Smooth muscle cell (in vitro differentiated cells): ENCODE data around the gene KIAA1755. TPM values are rescaled to one million over a fixed set of nuclear protein-coding genes. Genes with fewer than 3 reads are reported as not detected.

Experiments
- DNase-seq: peaks from one replicate; lab custom pipeline; 2025; ENCODE audit not compliant: unreplicated experiment; lab: John Stamatoyannopoulos, UW
- H2AFZ ChIP-seq: fragments of 200-600 bp; sonication (generic); 2 replicates; pipeline ENCODE4 v1.6.0; 2016; ENCODE audit warnings: antibody characterized with exemption, low read depth, mild to moderate bottlenecking
- H3F3A ChIP-seq: fragments of 200-600 bp; sonication (generic); 2 replicates; pipeline ENCODE4 v1.6.0; 2017; ENCODE audit warnings: antibody characterized with exemption, low read depth
- H3K27ac ChIP-seq: fragments of 200-600 bp; sonication (generic); 2 replicates; pipeline ENCODE4 v1.5.1; 2016; ENCODE audit warnings: low read depth, mild to moderate bottlenecking
- H3K27me3 ChIP-seq: fragments of 200-600 bp; sonication (generic); 2 replicates; pipeline ENCODE4 v1.6.1; 2016; ENCODE audit warnings: low read depth, mild to moderate bottlenecking
- H3K36me3 ChIP-seq: fragments of 200-600 bp; sonication (generic); 2 replicates; pipeline ENCODE4 v1.5.1; 2016; ENCODE audit warnings: low read depth
- H3K4me1 ChIP-seq: fragments of 200-600 bp; sonication (generic); 2 replicates; pipeline ENCODE4 v1.5.1; 2016; ENCODE audit warnings: low read depth
- H3K4me2 ChIP-seq: fragments of 200-600 bp; sonication (generic); 2 replicates; pipeline ENCODE4 v1.6.0; 2016; ENCODE audit warnings: mild to moderate bottlenecking
- H3K4me3 ChIP-seq: fragments of 200-600 bp; sonication (generic); 2 replicates; pipeline ENCODE4 v1.5.1; 2016; ENCODE audit warnings: mild to moderate bottlenecking
- H3K79me2 ChIP-seq: fragments of 200-600 bp; sonication (generic); 2 replicates; pipeline ENCODE4 v1.6.0; 2016; ENCODE audit warnings: low read depth, mild to moderate bottlenecking
- H3K9ac ChIP-seq: fragments of 200-600 bp; sonication (generic); 2 replicates; pipeline ENCODE4 v1.6.0; 2016; ENCODE audit warnings: low read depth
- H3K9me3 ChIP-seq: fragments of 200-600 bp; sonication (generic); replicated peaks from 2 replicates; pipeline ENCODE4 v1.5.1; 2016; ENCODE audit warnings: low read depth
- H4K20me1 ChIP-seq: fragments of 200-600 bp; sonication (generic); 2 replicates; pipeline ENCODE4 v1.6.0; 2016; ENCODE audit warnings: low read depth
- WGBS: methylation state at CpG from one replicate; pipeline ENCODE4 v1.1.7; 2016; ENCODE audit warnings: low lambda C conversion rate; 5-methylcytosine and 5-hydroxymethylcytosine counted together
- polyA plus RNA-seq: library from polyadenylated mRNA; unstranded; fragments of >200 nt; fragmentation: Nextera tagmentation; extraction: Ambion mirVana; gene quantifications from 2 replicates; pipeline ENCODE4 v1.2.1, GENCODE V29; 2016
- total RNA-seq: library from RNA; depleted of rRNA; stranded (reverse); fragments of >200 nt; gene quantifications from 2 replicates; pipeline ENCODE4 v1.2.3, GENCODE V29; 2014
- TF ChIP-seq, protein P1 (sequence below): fragments of 200-600 bp; sonication (generic); IDR thresholded peaks from 2 replicates; pipeline ENCODE4 v1.5.1; 2017; ENCODE audit warnings: borderline replicate concordance, mild to moderate bottlenecking, antibody characterized with exemption; ENCODE audit not compliant: insufficient read depth, poor library complexity, severe bottlenecking

The KIAA1755 gene, protein sequence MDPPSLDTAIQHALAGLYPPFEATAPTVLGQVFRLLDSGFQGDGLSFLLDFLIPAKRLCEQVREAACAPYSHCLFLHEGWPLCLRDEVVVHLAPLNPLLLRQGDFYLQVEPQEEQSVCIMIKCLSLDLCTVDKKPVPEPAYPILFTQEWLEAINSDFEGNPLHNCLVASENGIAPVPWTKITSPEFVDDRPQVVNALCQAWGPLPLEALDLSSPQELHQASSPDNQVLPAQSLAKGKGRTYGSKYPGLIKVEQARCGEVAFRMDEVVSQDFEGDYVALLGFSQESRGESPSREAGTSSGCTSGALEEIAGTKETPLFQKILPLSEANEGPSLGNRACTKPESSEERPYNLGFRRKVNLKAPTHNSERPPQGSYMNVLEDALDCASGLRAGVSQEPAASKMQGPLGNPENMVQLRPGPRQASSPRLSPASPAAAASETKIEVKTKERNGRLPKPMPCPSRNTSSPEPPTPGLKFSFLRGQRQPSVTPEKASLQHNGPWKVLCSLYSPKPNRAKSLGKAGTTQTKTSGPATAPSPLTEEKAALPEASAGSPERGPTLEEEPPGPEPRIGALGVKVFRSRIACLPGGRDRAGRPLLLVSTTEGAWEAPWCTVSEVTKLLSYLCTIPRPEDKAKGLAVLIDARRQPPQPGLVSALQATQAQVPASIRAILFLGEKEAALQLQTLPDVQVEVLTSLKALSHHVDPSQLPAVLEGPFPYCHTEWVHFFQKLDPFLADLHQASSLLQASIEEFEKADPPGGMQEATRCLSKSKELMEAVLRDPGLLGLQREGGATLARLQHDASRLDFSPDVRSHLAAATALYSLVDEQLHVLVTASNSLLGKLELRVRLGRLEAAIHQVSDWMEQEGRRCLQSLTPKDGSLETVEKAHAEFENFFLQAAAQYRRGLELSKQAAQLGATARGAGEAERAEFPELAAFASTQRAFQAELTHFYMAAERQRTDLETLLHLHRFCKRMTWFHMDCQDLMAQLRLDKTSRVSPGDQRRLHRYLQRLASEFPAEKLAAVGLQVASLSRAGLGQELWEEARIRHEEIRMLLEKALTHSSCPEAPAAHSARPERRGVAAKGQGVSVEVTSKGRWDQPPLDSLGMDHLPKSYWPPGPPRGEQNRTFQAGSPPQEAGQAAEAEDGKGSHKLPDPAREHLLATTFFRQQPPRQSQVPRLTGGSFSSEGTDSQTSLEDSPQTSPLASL
- total RNA-seq (0.09 TPM in 1 of 2 replicates, not detected in the other), polyA plus RNA-seq (0.17 TPM in 1 of 2 replicates, not detected in the other)

- Histone ChIP-seq H3K4me3 (peak within 1 kb of the TSS; percentile 37), H3K9ac (no peak within 1 kb of the TSS), H3K36me3 (no peaks in the 10 kb centered on the region), H3K27ac (no peak within 1 kb of the TSS), H3K4me1 (no peaks in the 10 kb centered on the region), H3K9me3 (no peaks in the 10 kb centered on the region), H3K79me2 (no peaks in the 10 kb centered on the region), H3K4me2 (peak within 1 kb of the TSS; percentile 70), H3F3A (no peaks in the 10 kb centered on the region), H4K20me1 (no peaks in the 10 kb centered on the region), H2AFZ (no peak within 1 kb of the TSS), H3K27me3 (peaks cover 15% of the 10 kb centered on the region)
- TF ChIP-seq, protein P1, sequence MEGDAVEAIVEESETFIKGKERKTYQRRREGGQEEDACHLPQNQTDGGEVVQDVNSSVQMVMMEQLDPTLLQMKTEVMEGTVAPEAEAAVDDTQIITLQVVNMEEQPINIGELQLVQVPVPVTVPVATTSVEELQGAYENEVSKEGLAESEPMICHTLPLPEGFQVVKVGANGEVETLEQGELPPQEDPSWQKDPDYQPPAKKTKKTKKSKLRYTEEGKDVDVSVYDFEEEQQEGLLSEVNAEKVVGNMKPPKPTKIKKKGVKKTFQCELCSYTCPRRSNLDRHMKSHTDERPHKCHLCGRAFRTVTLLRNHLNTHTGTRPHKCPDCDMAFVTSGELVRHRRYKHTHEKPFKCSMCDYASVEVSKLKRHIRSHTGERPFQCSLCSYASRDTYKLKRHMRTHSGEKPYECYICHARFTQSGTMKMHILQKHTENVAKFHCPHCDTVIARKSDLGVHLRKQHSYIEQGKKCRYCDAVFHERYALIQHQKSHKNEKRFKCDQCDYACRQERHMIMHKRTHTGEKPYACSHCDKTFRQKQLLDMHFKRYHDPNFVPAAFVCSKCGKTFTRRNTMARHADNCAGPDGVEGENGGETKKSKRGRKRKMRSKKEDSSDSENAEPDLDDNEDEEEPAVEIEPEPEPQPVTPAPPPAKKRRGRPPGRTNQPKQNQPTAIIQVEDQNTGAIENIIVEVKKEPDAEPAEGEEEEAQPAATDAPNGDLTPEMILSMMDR: no peak
- DNase-seq: no peak
- WGBS: 16% methylated on average over 42 of the region's 65 CpGs
These were observed at the start of gene KIAA1755 for GRCh38 chr20:38260378-38261053. Gene KIAA1755 (minus strand): TSS chr20:38260735. CDS start chr20:38260500, 235 bp downstream.

GRCh38 chr20:38308447-38308846 lies 47.9 kb upstream of the KIAA1755 start:
- H3K36me3 ChIP-seq: no peaks in the 10 kb centered on the region
- no peak overlapping the region for H3K9ac ChIP-seq
- no peak overlapping the region for H3K4me3 ChIP-seq
- no peaks in the 10 kb centered on the region for H3K79me2 ChIP-seq
- DNase-seq: no peak
- peaks cover 14% of the 10 kb centered on the region for H3K27me3 ChIP-seq
- WGBS: 43% methylated on average over 1 of the region's 1 CpG
- H3K27ac ChIP-seq: no peak overlapping the region
- no peaks in the 10 kb centered on the region for H3K4me1 ChIP-seq
- H3K4me2 ChIP-seq: no peak overlapping the region
- no peaks in the 10 kb centered on the region for H4K20me1 ChIP-seq
- no peak overlapping the region for H2AFZ ChIP-seq
- TF ChIP-seq, protein P1: no peak
- H3K9me3 ChIP-seq: no peaks in the 10 kb centered on the region
- no peaks in the 10 kb centered on the region for H3F3A ChIP-seq

DNA sequence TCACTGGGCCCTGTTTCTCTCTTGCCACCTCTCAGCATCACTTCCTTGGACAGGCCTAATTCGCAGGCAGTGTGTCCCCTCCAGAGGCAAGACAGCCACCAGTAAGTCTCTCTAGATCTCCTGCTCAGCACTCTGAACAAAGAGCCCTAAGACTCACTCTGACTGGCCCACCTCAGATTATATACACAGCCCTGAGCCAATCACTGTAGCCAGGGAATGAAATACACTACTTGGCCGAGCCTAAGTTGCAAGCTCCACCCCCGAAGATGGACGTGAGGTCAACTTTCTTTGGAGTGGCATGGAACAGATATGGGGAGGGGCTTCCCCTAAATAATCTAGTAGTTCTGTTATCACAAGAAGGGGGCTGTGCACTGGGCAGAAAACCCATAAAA lies 47.5 kb upstream of the KIAA1755 start:
- TF ChIP-seq, protein P1: no peak
- WGBS: 70% methylated on average over 4 of the region's 4 CpGs
- H3K27me3 ChIP-seq: peaks cover 14% of the 10 kb centered on the region

More for the DNA sequence above, 47.5 kb upstream of the KIAA1755 start:
- H3K4me1 ChIP-seq: no peaks in the 10 kb centered on the region
- H3K27ac ChIP-seq: no peak overlapping the region
- no peak overlapping the region for H3K9ac ChIP-seq
- H2AFZ ChIP-seq: no peak overlapping the region
- no peak for DNase-seq
- no peaks in the 10 kb centered on the region for H4K20me1 ChIP-seq
- no peak overlapping the region for H3K4me2 ChIP-seq
- no peaks in the 10 kb centered on the region for H3K79me2 ChIP-seq
- H3K4me3 ChIP-seq: no peak overlapping the region
- H3F3A ChIP-seq: no peaks in the 10 kb centered on the region
- H3K9me3 ChIP-seq: no peaks in the 10 kb centered on the region
- H3K36me3 ChIP-seq: no peaks in the 10 kb centered on the region
